BLaER1 treated with 17β-estradiol and CSF1 and Interleukin-3, amounts not matched to agents 10 nM and 100 nM (cell line): ENCODE measurements around the gene SYT15.
"Not testable (repeated sequence)": the region's sequence is repeated elsewhere in the genome, so short reads cannot be mapped to it uniquely, and the experiment has no call there.

Experiments used
- H3K27ac ChIP-seq, 11 experiments: shearing (Covaris generic); formaldehyde crosslinking; 2 replicates each; pipeline ENCODE4 v1.8.1; 2022
- H3K27me3 ChIP-seq, 11 experiments: shearing (Covaris generic); formaldehyde crosslinking; 2 replicates each; pipeline ENCODE4 v1.8.1; 2022
- H3K36me3 ChIP-seq, 11 experiments: shearing (Covaris generic); formaldehyde crosslinking; 2 replicates each; pipeline ENCODE4 v1.8.1; 2022
- H3K4me1 ChIP-seq, 10 experiments: shearing (Covaris generic); formaldehyde crosslinking; 2 replicates each; pipeline ENCODE4 v1.8.1; 2022
- H3K4me2 ChIP-seq, 11 experiments: shearing (Covaris generic); formaldehyde crosslinking; 2 replicates each; pipeline ENCODE4 v1.8.1; 2022
- H3K4me3 ChIP-seq, 10 experiments: shearing (Covaris generic); formaldehyde crosslinking; 2 replicates each; pipeline ENCODE4 v1.8.1; 2022
- H3K9ac ChIP-seq, 11 experiments: shearing (Covaris generic); formaldehyde crosslinking; 2 replicates each; pipeline ENCODE4 v1.8.1; 2022
- H3K9me3 ChIP-seq, 11 experiments: shearing (Covaris generic); formaldehyde crosslinking; replicated peaks in 1 of 11; 2 replicates each; pipeline ENCODE4 v1.8.1; 2022
- H4K20me1 ChIP-seq, 11 experiments: shearing (Covaris generic); formaldehyde crosslinking; 2 replicates each; pipeline ENCODE4 v1.8.1; 2022

Gene SYT15

GRCh38 chr10:46629805-46630204, 50.9 kb downstream of the SYT15 start:
- not testable (repeated sequence) for H3K4me1 ChIP-seq, H3K27ac ChIP-seq, H3K27me3 ChIP-seq, H4K20me1 ChIP-seq, H3K9ac ChIP-seq, H3K4me3 ChIP-seq, H3K36me3 ChIP-seq, H3K4me2 ChIP-seq, H3K9me3 ChIP-seq

GRCh38 chr10:46630816-46631215, 51.9 kb downstream of the SYT15 start:
- H3K9me3 ChIP-seq, H3K9ac ChIP-seq, H3K4me1 ChIP-seq, H3K36me3 ChIP-seq, H4K20me1 ChIP-seq, H3K27ac ChIP-seq, H3K27me3 ChIP-seq, H3K4me3 ChIP-seq, H3K4me2 ChIP-seq: not testable (repeated sequence)

GRCh38 chr10:46631683-46632082, 52.8 kb downstream of the SYT15 start:
- not testable (repeated sequence) for H3K9ac ChIP-seq, H3K27ac ChIP-seq, H3K36me3 ChIP-seq, H3K27me3 ChIP-seq, H3K4me1 ChIP-seq, H3K4me2 ChIP-seq, H4K20me1 ChIP-seq, H3K4me3 ChIP-seq, H3K9me3 ChIP-seq

- H3K9ac ChIP-seq, H3K27me3 ChIP-seq, H3K36me3 ChIP-seq, H4K20me1 ChIP-seq, H3K9me3 ChIP-seq, H3K4me1 ChIP-seq, H3K4me3 ChIP-seq, H3K4me2 ChIP-seq, H3K27ac ChIP-seq: not testable (repeated sequence)
Measured at GRCh38 chr10:46634698-46635097, 55.8 kb downstream of the SYT15 start.

GRCh38 chr10:46635364-46635959, 56.5 kb downstream of the SYT15 start:
- Histone ChIP-seq H3K27ac (peak overlapping the region in 6 of 11 experiments; percentile 31 to 58 (median 46); a peak in 6 of 22 replicates), H3K9ac (peak overlapping the region in 7 of 11 experiments; percentile 48 to 67 (median 54); a peak in 6 of 22 replicates), H3K4me3 (peak overlapping the region; percentile 31 to 59 (median 48); a peak in 11 of 20 replicates)
- H3K4me1 ChIP-seq, H3K27me3 ChIP-seq, H4K20me1 ChIP-seq, H3K4me2 ChIP-seq, H3K9me3 ChIP-seq, H3K36me3 ChIP-seq: not testable (repeated sequence)

- not testable (repeated sequence) for H3K27ac ChIP-seq, H3K9ac ChIP-seq, H4K20me1 ChIP-seq, H3K4me3 ChIP-seq, H3K4me2 ChIP-seq, H3K9me3 ChIP-seq, H3K36me3 ChIP-seq, H3K4me1 ChIP-seq, H3K27me3 ChIP-seq
Measured at GRCh38 chr10:46640005-46640404, 61.1 kb downstream of the SYT15 start.
